GM19043 (cell line): Measurements from ENCODE around the gene NYAP2.

ENCODE experiments used
- ATAC-seq: cut with Tn5 transposase; IDR thresholded peaks from one replicate; pipeline ENCODE4 v1.9.1; 2021; ENCODE audit warnings: low read depth; ENCODE audit not compliant: unreplicated experiment

Gene NYAP2

DNA sequence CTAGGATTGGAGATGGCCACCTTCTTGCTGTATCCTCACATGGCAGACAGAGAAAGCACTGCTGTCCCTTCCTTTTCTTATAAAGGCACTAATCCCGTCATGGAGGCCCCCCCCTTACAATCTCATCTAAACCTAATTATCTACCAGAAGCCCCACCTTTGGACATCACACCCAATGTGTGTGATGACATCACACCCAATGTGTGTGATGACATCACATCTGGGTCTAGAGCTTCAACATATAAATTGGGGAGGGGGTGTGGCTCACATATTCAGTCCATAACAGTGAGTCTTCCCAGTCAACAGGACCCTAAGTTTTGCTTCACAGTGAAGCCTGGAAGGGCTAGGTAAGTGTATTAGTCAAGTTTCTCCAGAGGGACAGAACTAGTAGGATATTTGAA, 213.1 kb downstream of the NYAP2 start:
- no peak for ATAC-seq

- ATAC-seq, result no peak
Observed at GRCh38 chr2:225614915-225615314, 215.4 kb downstream of the NYAP2 start.

DNA sequence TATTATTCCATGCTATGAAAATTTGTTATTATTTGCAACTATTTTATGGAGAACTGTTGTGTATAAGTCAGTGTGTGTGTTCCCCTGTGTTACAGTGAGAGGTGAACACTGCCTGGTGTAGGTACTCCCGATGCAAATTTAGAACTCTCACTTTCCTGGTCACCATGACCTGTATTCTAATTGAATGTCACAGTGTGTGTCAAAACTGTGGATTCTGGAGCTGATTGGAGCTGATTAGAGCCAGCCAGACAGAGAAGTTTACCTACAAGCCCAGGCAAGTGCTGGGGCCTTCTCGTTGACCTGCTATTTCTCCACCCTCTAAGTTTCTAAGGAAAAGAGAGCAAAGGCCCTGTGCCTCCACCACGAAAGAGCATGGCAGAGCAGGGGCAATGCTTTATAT, 216.0 kb downstream of the NYAP2 start:
- no peak for ATAC-seq

- ATAC-seq, result no peak
Observed at GRCh38 chr2:225616372-225616771, 216.9 kb downstream of the NYAP2 start.

DNA sequence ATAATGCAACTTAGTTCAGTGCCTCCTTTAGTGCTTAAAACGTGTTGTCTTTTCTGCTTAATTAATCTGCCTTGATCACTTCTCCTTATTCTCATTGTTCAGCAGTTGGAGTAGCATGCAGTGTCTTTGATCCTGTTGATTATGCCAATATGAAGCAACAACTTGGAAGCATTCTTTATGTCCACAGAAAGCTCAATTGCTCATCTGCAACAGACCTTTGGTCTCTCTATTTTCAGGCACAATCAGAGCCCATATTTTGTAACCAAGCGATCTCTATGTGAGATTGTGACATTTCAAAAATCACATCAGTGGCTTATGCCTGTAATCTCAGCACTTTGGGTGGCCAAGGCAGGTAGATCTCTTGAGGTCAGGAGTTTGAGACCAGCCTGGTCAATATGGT, 217.3 kb downstream of the NYAP2 start:
- no peak for ATAC-seq

GRCh38 chr2:225620227-225620626, 220.7 kb downstream of the NYAP2 start:
- no peak for ATAC-seq

DNA sequence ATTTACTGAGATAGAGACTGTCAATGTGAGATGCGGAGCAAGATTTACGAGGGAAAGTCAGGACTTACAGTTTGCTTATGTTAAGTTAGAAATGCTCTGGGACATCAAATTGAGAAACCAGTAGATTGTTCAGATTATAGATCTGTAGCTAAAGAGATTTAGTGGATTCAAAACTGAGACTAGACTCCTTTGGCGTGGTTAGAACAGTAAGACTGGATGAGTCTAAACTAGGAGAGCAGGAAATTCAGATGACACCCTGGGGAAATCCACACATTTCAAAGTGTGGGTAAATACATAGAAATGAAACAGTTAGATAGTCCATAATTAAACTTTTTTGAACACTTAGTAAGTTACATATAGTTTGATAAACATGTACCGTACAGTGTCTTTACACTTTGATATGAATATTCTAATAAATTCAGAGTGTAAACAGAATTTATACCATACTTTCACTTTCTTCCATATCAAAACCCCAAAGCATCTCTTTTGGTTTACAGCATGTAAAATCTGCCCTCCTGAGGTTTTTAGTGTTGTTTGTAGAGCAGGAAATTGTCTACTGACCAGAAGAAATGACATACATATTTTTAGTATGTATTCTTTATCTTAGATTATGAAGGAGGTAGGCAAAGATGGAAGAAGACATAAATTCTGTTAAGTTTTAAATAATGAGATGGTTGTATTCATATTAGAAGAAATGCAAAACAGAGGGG, 231.5 kb downstream of the NYAP2 start:
- ATAC-seq, result no peak

- ATAC-seq, result no peak
Observed at GRCh38 chr2:225632351-225632750, 232.8 kb downstream of the NYAP2 start.

DNA sequence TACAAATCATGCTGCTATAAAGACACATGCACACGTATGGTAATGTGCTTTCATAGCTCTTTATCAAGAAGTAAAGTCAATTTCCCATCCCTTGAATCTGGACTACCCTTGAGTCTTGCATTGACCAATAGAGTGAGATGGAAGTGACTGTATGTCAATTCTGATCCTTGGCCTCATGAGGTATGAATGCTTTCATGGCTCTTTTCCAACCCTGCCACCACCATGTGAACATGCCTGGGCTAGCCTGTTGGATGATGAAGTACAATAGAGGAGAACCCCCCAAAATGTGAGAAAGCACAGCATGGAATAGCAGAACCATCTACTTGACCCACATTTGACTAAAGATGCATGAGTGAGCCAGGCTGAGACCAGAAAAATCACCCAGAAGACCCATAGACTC, 237.0 kb downstream of the NYAP2 start:
- no peak for ATAC-seq

- no peak for ATAC-seq
Observed at GRCh38 chr2:225637259-225637658, 237.7 kb downstream of the NYAP2 start.

DNA sequence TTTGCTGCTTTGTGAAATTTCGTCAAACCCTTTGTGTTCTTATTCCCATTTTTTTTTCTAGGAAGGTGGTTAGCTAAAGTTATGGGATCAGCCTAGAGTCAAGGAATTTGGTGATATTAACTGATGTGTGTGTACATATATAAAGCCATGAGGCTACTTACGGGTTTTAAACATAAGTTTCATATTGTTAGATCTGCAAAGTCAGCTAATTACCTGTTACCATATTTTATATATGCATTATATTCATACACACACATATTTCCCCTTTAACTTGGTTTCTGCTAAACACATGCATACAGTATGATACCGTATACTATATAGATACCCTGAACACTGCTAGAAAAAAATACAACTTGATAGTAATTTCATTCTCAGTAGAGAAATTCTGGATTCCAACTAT, 241.0 kb downstream of the NYAP2 start:
- ATAC-seq, result no peak

- no peak for ATAC-seq
Observed at GRCh38 chr2:225649274-225649673, 249.8 kb downstream of the NYAP2 start.

DNA sequence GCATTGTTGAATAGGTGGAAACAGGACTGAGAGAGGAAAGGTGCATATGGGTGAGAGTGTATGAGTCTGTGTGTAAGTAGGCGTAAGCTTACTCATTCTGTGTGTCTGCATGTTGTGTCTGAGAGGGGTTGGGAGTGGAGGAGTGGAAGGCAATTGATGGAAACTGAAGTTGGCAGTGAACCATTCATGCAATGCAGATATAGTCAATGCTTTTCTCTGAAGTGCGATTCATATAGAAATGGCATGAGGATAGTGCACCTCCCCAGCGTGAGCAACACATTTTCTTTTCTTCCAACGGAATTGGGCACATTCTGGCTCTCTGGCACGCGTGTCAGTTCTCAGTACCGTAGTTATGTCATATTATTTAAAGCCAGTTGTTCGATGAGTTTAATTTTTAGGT, 250.5 kb downstream of the NYAP2 start:
- ATAC-seq, result no peak

DNA sequence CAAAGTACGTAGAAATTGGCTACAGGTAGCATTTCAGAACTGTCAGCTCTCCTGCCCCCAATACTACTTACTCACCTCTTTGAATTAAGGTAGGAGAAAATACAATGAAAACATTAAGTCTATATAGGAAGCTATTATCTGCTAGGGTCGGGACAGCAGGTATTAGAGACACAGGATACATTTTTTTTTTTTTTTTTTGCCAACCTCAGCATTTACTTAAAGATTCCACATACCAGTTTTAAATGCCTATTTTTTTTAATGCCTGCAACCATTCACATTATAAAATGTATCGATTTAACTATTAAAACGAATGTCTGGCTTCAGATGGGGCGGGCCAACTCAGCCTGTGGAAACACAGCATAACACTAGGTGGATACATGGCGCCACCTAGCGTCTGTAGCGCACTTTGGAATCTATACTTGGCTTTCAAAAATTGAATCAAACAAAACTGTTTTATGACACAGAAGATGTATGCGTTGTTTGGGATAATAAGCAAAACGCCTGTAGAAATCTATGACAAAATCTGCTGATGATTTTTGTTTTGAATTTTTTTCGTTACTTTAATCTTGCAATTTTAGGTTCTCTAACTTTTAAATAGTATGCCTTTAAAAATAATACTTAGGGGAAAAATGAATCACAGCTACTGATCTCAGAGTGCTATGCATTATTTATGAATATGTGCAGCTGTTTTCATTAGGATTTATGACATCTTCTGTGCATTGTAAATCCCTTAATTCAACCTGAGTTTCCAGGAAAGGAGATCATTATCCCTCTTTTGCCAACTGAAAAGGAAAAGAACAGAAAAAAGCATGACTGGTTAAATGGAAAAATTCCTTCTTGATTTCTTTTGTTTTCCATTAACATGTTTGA, 261.0 kb downstream of the NYAP2 start:
- ATAC-seq, result peak; percentile 91

DNA sequence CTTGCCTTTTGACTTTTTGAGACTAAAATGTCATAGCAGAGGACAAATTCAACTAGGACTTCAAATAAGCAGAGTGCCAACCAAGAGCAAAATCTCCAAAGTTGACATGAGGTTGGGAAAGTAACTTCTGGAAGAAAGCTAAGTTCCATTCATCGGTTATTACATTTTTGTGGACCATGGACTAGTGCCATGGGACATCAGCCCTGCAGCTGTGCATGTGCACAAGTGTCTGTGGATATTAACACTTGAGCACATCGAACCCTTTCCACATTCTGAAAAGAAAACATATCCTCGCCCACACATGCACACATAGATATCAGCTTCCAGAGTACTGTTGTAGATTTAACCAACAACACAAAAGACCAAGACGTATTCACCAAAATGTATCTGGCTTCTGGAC, 262.6 kb downstream of the NYAP2 start:
- no peak for ATAC-seq

- ATAC-seq, result no peak
Observed at GRCh38 chr2:225667445-225667844, 267.9 kb downstream of the NYAP2 start.

- ATAC-seq, result peak; percentile 83
Observed at GRCh38 chr2:225668606-225669266, 269.2 kb downstream of the NYAP2 start.

DNA sequence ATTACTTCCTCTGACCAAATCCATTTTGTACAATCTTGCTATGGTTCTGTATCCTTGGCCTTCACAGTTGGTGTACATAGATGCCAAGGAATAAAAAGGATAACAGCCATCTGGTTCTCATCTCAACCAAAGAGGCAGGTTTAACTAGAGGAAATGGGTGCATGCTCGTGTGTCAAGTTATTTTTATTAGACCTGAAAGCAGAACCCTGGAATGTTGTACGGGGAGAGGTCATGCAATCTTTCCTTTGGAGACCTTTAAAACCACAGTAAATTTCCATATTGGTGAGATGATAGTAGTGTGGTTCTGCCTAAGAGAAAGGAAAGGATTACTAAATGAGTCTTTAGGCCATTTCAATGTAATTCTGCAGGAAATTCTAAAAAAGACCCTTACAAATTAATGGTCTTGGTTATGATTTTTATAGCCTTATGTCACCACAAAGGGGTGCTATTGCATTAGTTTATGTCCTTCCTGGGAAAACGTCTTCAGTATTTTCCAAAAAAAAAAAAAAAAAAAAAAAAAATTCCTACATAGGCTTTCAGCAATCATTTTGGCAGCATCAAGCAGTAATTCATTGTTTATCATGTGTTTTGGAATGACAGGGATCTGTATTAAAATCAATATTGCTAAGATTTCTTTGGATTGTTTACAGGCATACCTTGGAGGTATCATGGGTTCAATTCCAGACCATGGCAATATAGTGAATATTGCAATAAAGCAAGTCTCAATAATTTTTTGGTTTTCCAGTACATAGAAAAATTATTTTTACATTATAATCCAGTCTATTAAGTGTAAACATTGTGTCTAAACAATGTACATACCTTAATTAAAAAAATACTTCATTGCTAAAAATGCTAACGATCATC, 270.8 kb downstream of the NYAP2 start:
- no peak for ATAC-seq

GRCh38 chr2:225678792-225679191, 279.3 kb downstream of the NYAP2 start:
- no peak for ATAC-seq

DNA sequence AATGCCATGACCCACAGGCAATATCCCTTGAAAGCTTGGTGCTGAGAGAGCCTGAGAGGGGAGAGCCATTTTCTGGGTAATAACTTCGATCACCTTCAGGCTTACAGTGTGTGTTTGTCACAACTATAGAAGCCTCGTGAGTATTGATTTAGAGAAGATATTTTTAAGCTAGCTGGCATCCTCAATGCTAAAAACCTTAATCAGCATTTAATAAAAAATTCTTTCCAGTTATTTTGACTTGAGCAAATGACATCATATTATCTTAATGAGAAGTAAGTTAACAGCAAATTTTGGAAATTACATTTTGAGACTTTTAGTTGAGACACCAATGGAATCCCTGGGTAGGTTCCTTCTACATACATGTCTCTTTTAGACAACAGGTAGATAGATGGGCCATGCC, 283.7 kb downstream of the NYAP2 start:
- no peak for ATAC-seq

- ATAC-seq, result no peak
Observed at GRCh38 chr2:225690153-225690552, 290.6 kb downstream of the NYAP2 start.
